ENCODE data around the gene SLC35A3. TPM values are rescaled to one million over a fixed set of nuclear protein-coding genes. Genes with fewer than 3 reads are reported as not detected.
A peak's percentile ranks its signal among the peaks of the same experiment; 100 is the strongest.

The SLC35A3 gene
- total RNA-seq, 1 donor = 24.6 TPM

GRCh38 chr1:99942723-99943122, 27.1 kb upstream of the SLC35A3 start:
- no peak overlapping the region for H3K4me3 ChIP-seq (ENCODE audit: insufficient read depth, low read length)
- H3K79me2 ChIP-seq (ENCODE audit: insufficient read depth, low read length) = no peaks in the 10 kb centered on the region
- no peaks in the 10 kb centered on the region for H3K9me3 ChIP-seq (ENCODE audit: low read depth, low read length)
- no peak overlapping the region for H3K27ac ChIP-seq (ENCODE audit: low read depth, low read length)
- H3K27me3 ChIP-seq (ENCODE audit: insufficient read depth, low read length) = no peaks in the 10 kb centered on the region
- no peak for DNase-seq (ENCODE audit: insufficient read length, low spot score, missing footprints)
- peaks cover 8% of the 10 kb centered on the region for H3K4me1 ChIP-seq (ENCODE audit: insufficient read depth, low read length)
- H2AFZ ChIP-seq (ENCODE audit: low read length) = no peak overlapping the region
- no peak for TF ChIP-seq CTCF (IDR thresholded peaks at IDR 0.05; ENCODE audit: extremely low read depth, low read depth, low read length)
- H3K36me3 ChIP-seq (ENCODE audit: insufficient read depth, low read length) = no peaks in the 10 kb centered on the region
- H3K4me2 ChIP-seq (ENCODE audit: insufficient read depth, low read length) = no peak overlapping the region
- H4K20me1 ChIP-seq (ENCODE audit: insufficient read depth, low read length) = no peaks in the 10 kb centered on the region

- peaks cover 8% of the 10 kb centered on the region for H3K4me1 ChIP-seq (ENCODE audit: insufficient read depth, low read length)
- no peaks in the 10 kb centered on the region for H3K27me3 ChIP-seq (ENCODE audit: insufficient read depth, low read length)
- H3K4me3 ChIP-seq (ENCODE audit: insufficient read depth, low read length) = no peak overlapping the region
- no peaks in the 10 kb centered on the region for H3K79me2 ChIP-seq (ENCODE audit: insufficient read depth, low read length)
- no peak for DNase-seq (ENCODE audit: insufficient read length, low spot score, missing footprints)
- no peak overlapping the region for H3K27ac ChIP-seq (ENCODE audit: low read depth, low read length)
- no peaks in the 10 kb centered on the region for H4K20me1 ChIP-seq (ENCODE audit: insufficient read depth, low read length)
- H2AFZ ChIP-seq (ENCODE audit: low read length) = peak overlapping the region; percentile 76
- H3K36me3 ChIP-seq (ENCODE audit: insufficient read depth, low read length) = no peaks in the 10 kb centered on the region
- H3K9me3 ChIP-seq (ENCODE audit: low read depth, low read length) = no peaks in the 10 kb centered on the region
- peak overlapping the region; percentile 55 for H3K4me2 ChIP-seq (ENCODE audit: insufficient read depth, low read length)
- no peak for TF ChIP-seq CTCF (IDR thresholded peaks at IDR 0.05; ENCODE audit: extremely low read depth, low read depth, low read length)
These were observed 26.5 kb upstream of the SLC35A3 start for GRCh38 chr1:99943223-99943794.

- Histone ChIP-seq H3K36me3 (ENCODE audit: insufficient read depth, low read length) (no peaks in the 10 kb centered on the region), H2AFZ (ENCODE audit: low read length) (peak overlapping the region; percentile 20), H3K4me3 (ENCODE audit: insufficient read depth, low read length) (no peak overlapping the region), H3K9me3 (ENCODE audit: low read depth, low read length) (no peaks in the 10 kb centered on the region), H4K20me1 (ENCODE audit: insufficient read depth, low read length) (no peaks in the 10 kb centered on the region), H3K27ac (ENCODE audit: low read depth, low read length) (no peak overlapping the region), H3K4me1 (ENCODE audit: insufficient read depth, low read length) (peaks cover 8% of the 10 kb centered on the region), H3K4me2 (ENCODE audit: insufficient read depth, low read length) (no peak overlapping the region), H3K79me2 (ENCODE audit: insufficient read depth, low read length) (no peaks in the 10 kb centered on the region), H3K27me3 (ENCODE audit: insufficient read depth, low read length) (no peaks in the 10 kb centered on the region)
- DNase-seq (ENCODE audit: insufficient read length, low spot score, missing footprints) = no peak
- no peak for TF ChIP-seq CTCF (IDR thresholded peaks at IDR 0.05; ENCODE audit: extremely low read depth, low read depth, low read length)
These were observed 25.6 kb upstream of the SLC35A3 start for GRCh38 chr1:99944192-99944591.

- no peaks in the 10 kb centered on the region for H3K79me2 ChIP-seq (ENCODE audit: insufficient read depth, low read length)
- H3K4me1 ChIP-seq (ENCODE audit: insufficient read depth, low read length) = peaks cover 8% of the 10 kb centered on the region
- no peak overlapping the region for H3K27ac ChIP-seq (ENCODE audit: low read depth, low read length)
- H3K4me2 ChIP-seq (ENCODE audit: insufficient read depth, low read length) = no peak overlapping the region
- H3K27me3 ChIP-seq (ENCODE audit: insufficient read depth, low read length) = no peaks in the 10 kb centered on the region
- TF ChIP-seq CTCF (IDR thresholded peaks at IDR 0.05; ENCODE audit: extremely low read depth, low read depth, low read length) = no peak
- no peak overlapping the region for H3K4me3 ChIP-seq (ENCODE audit: insufficient read depth, low read length)
- DNase-seq (ENCODE audit: insufficient read length, low spot score, missing footprints) = no peak
- H3K9me3 ChIP-seq (ENCODE audit: low read depth, low read length) = no peaks in the 10 kb centered on the region
- H2AFZ ChIP-seq (ENCODE audit: low read length) = no peak overlapping the region
- no peaks in the 10 kb centered on the region for H3K36me3 ChIP-seq (ENCODE audit: insufficient read depth, low read length)
- no peaks in the 10 kb centered on the region for H4K20me1 ChIP-seq (ENCODE audit: insufficient read depth, low read length)
These were observed 24.6 kb upstream of the SLC35A3 start for GRCh38 chr1:99945174-99945573.

Measured in osteoblast (primary cell).